Dedifferentiated amniotic fluid mesenchymal stem cell (primary cell): ENCODE data around the gene DUSP28.
A peak's percentile ranks its signal among the peaks of the same experiment; 100 is the strongest.
"Not testable (repeated sequence)": the region's sequence is repeated elsewhere in the genome, so short reads cannot be mapped to it uniquely, and the experiment has no call there.

Source experiments
- DNase-seq: peaks from one replicate; pipeline ENCODE4 v3.0.0-alpha.2; 2016; ENCODE audit errors: extremely low spot score

Gene DUSP28

GRCh38 chr2:240527153-240527750 is 32.9 kb upstream of the DUSP28 start:
- DNase-seq, result no peak

- DNase-seq, result no peak
These were observed 31.6 kb upstream of the DUSP28 start for GRCh38 chr2:240528406-240529040.

GRCh38 chr2:240529344-240529999 is 30.7 kb upstream of the DUSP28 start:
- DNase-seq, result no peak

GRCh38 chr2:240530181-240530580 is 30.0 kb upstream of the DUSP28 start:
- DNase-seq, result no peak

GRCh38 chr2:240531038-240531437 is 29.1 kb upstream of the DUSP28 start:
- DNase-seq, result no peak

GRCh38 chr2:240532031-240532775 is 28.0 kb upstream of the DUSP28 start:
- DNase-seq, result no peak

- DNase-seq, result no peak
These were observed 22.0 kb upstream of the DUSP28 start for GRCh38 chr2:240538031-240538780.

- not testable (repeated sequence) for DNase-seq
These were observed 21.1 kb upstream of the DUSP28 start for GRCh38 chr2:240539101-240539500.

- no peak for DNase-seq
These were observed 20.3 kb upstream of the DUSP28 start for GRCh38 chr2:240539906-240540305.

- no peak for DNase-seq
These were observed 8.9 kb upstream of the DUSP28 start for GRCh38 chr2:240551288-240551687.

GRCh38 chr2:240551811-240552210 is 8.3 kb upstream of the DUSP28 start:
- DNase-seq, result no peak

GRCh38 chr2:240553956-240554480 is 6.1 kb upstream of the DUSP28 start:
- no peak for DNase-seq

- DNase-seq, result no peak
These were observed 5.2 kb upstream of the DUSP28 start for GRCh38 chr2:240554767-240555493.

GRCh38 chr2:240555541-240556250 is 4.5 kb upstream of the DUSP28 start:
- no peak for DNase-seq

- no peak for DNase-seq
These were observed 3.5 kb upstream of the DUSP28 start for GRCh38 chr2:240556553-240557100.

- DNase-seq, result no peak
These were observed 2.9 kb upstream of the DUSP28 start for GRCh38 chr2:240557101-240557751.

- DNase-seq, result peak; percentile 56
These were observed 2.3 kb upstream of the DUSP28 start, which contains the start of gene ANKMY1 for GRCh38 chr2:240557808-240558207. ANKMY1 (minus strand) TSS chr2:240557988; CDS start chr2:240557335, 653 bp downstream.

GRCh38 chr2:240558236-240558761 is 1.9 kb upstream of the DUSP28 start:
- no peak for DNase-seq

- no peak for DNase-seq
These were observed 871 bp upstream of the DUSP28 start for GRCh38 chr2:240559286-240559685.
